CD4-positive, alpha-beta T cell (primary cell): ENCODE measurements around the gene MBNL3. TPM values are rescaled to one million over a fixed set of nuclear protein-coding genes. Genes with fewer than 3 reads are reported as not detected.

ENCODE experiments used
- ATAC-seq: fragments of 200-7000 bp; cut with Tn5 transposase; one replicate; pipeline ENCODE4 v1.10.0; 2022; ENCODE audit warnings: mild to moderate bottlenecking; ENCODE audit not compliant: poor library complexity
- CTCF ChIA-PET: fragments of 350-600 bp; sonication (Branson Sonifier 250); formaldehyde crosslinking; loops from one replicate; lab custom pipeline; 2021; ENCODE audit warnings: antibody characterized with exemption, inconsistent platforms; lab: Charles Lee
- POLR2A ChIA-PET: fragments of 350-600 bp; sonication (Branson Sonifier 250); formaldehyde crosslinking; loops from one replicate; lab custom pipeline; 2021; ENCODE audit warnings: antibody characterized with exemption, inconsistent platforms; lab: Charles Lee
- DNase-seq, 14 experiments: peaks; one replicate each; pipeline ENCODE4 v3.0.0-alpha.2; 2013 to 2020; ENCODE audit warnings: mixed read lengths in 2 of 14
- H3K27ac ChIP-seq, 2 donors: one replicate each; pipeline versions ENCODE4 v1.5.1 to v1.7.0; 2013; ENCODE audit warnings: low read length in 2 of 2, low read depth in 1 of 2, mild to moderate bottlenecking in 1 of 2
- H3K27me3 ChIP-seq, 2 experiments: 1 replicate in 1 of 2; 2 replicates in 1 of 2; pipeline versions ENCODE4 v1.6.1 to v1.7.0; 2013; ENCODE audit warnings: low read length in 2 of 2, control low read depth in 1 of 2, mild to moderate bottlenecking in 1 of 2, moderate library complexity in 1 of 2; ENCODE audit not compliant: insufficient read depth in 2 of 2, control insufficient read depth in 1 of 2
- H3K36me3 ChIP-seq: one replicate; pipeline ENCODE4 v1.6.1; 2013; ENCODE audit warnings: low read length, control low read depth; ENCODE audit not compliant: insufficient read depth
- H3K4me1 ChIP-seq: one replicate; pipeline ENCODE4 v1.6.1; 2013; ENCODE audit warnings: low read length, control low read depth; ENCODE audit not compliant: insufficient read depth
- H3K4me3 ChIP-seq: one replicate; pipeline ENCODE4 v1.5.1; 2013; ENCODE audit warnings: mild to moderate bottlenecking, low read length, moderate library complexity
- H3K9me3 ChIP-seq, 2 experiments: 1 replicate in 1 of 2; 2 replicates in 1 of 2; pipeline versions ENCODE4 v1.6.1 to v1.7.0; 2013; ENCODE audit warnings: low read length in 2 of 2, mild to moderate bottlenecking in 2 of 2, control low read depth in 1 of 2, moderate library complexity in 1 of 2; ENCODE audit not compliant: control insufficient read depth in 1 of 2, insufficient read depth in 1 of 2
- H3K27ac Mint-ChIP-seq: one replicate; pipeline ENCODE4 v1.8.0; 2020; ENCODE audit warnings: mixed read lengths
- H3K27me3 Mint-ChIP-seq: one replicate; pipeline ENCODE4 v1.8.0; 2021; ENCODE audit warnings: mixed read lengths
- H3K36me3 Mint-ChIP-seq: one replicate; pipeline ENCODE4 v1.8.0; 2021; ENCODE audit warnings: low read depth, mixed read lengths
- H3K4me1 Mint-ChIP-seq: one replicate; pipeline ENCODE4 v1.8.0; 2021; ENCODE audit warnings: low read depth, mixed read lengths
- H3K4me3 Mint-ChIP-seq: one replicate; pipeline ENCODE4 v1.8.0; 2020; ENCODE audit warnings: mild to moderate bottlenecking, mixed read lengths
- H3K9me3 Mint-ChIP-seq: one replicate; pipeline ENCODE4 v1.8.0; 2020; ENCODE audit warnings: mixed read lengths
- CTCF ChIP-seq: fragments of 200-600 bp; IDR thresholded peaks from one replicate; pipeline ENCODE4 v1.8.0; 2022; ENCODE audit warnings: antibody characterized with exemption, mild to moderate bottlenecking
- intact Hi-C, 2 experiments: fragments of 100-400 bp; cut with DNase I in 1 of 2; cut with micrococcal nuclease in 1 of 2; formaldehyde crosslinking; loops; one replicate each; pipeline versions ENCODE4 v1.15.1 to v1.9.0; 2023 to 2025; cut with DNase I, micrococcal nuclease
- total RNA-seq, 174 experiments: library from RNA in 2 of 174; stranded (reverse) in 2 of 174; gene quantifications; one replicate each; pipeline ENCODE4 v1.2.3 and lab custom pipeline; 2021 to 2026

MBNL3 gene
- total RNA-seq, 2 experiments from 2014 or later: 19.0 to 19.4 TPM

GRCh38 chrX:132401935-132402334, 86.9 kb downstream of the MBNL3 start:
- DNase-seq (no peak), ATAC-seq (no peak)
- H3K4me3 ChIP-seq: no peak overlapping the region
- H3K36me3 ChIP-seq: peaks cover 5% of the 10 kb centered on the region
- Mint-ChIP-seq H3K27me3 (no peaks in the 10 kb centered on the region), H3K4me3 (no peak overlapping the region), H3K27ac (no peak overlapping the region), H3K9me3 (no peaks in the 10 kb centered on the region), H3K4me1 (no peaks in the 10 kb centered on the region), H3K36me3 (peaks cover 19% of the 10 kb centered on the region)
- H3K4me1 ChIP-seq: no peaks in the 10 kb centered on the region
- H3K27ac ChIP-seq: no peak overlapping the region
- CTCF ChIA-PET: no interaction called here
- H3K27me3 ChIP-seq: no peaks in the 10 kb centered on the region
- intact Hi-C loops: no loop called here
- no peak for TF ChIP-seq CTCF
- H3K9me3 ChIP-seq: no peaks in the 10 kb centered on the region
- POLR2A ChIA-PET: no interaction called here

- no peak overlapping the region for H3K27ac Mint-ChIP-seq
- ChIA-PET POLR2A (no interaction called here), CTCF (no interaction called here)
- TF ChIP-seq CTCF: no peak
- no peaks in the 10 kb centered on the region for H3K27me3 ChIP-seq
- peaks cover 15% of the 10 kb centered on the region for H3K36me3 Mint-ChIP-seq
- no peaks in the 10 kb centered on the region for H3K4me1 ChIP-seq
- DNase-seq (no peak), ATAC-seq (no peak)
- H3K4me1 Mint-ChIP-seq: no peaks in the 10 kb centered on the region
- peaks cover 5% of the 10 kb centered on the region for H3K36me3 ChIP-seq
- H3K4me3 ChIP-seq: no peak overlapping the region
- H3K4me3 Mint-ChIP-seq: no peak overlapping the region
- intact Hi-C loops: no loop called here
- no peaks in the 10 kb centered on the region for H3K9me3 Mint-ChIP-seq
- no peak overlapping the region for H3K27ac ChIP-seq
- H3K9me3 ChIP-seq: no peaks in the 10 kb centered on the region
- no peaks in the 10 kb centered on the region for H3K27me3 Mint-ChIP-seq
Measured at GRCh38 chrX:132400706-132401105, 88.1 kb downstream of the MBNL3 start.

GRCh38 chrX:132395645-132396044, 93.2 kb downstream of the MBNL3 start:
- no peak overlapping the region for H3K27ac ChIP-seq
- CTCF ChIA-PET: no interaction called here
- POLR2A ChIA-PET: no interaction called here
- H3K4me1 Mint-ChIP-seq: no peaks in the 10 kb centered on the region
- H3K9me3 Mint-ChIP-seq: no peaks in the 10 kb centered on the region
- no peaks in the 10 kb centered on the region for H3K27me3 ChIP-seq
- peaks cover 13% of the 10 kb centered on the region for H3K36me3 Mint-ChIP-seq
- no peaks in the 10 kb centered on the region for H3K4me1 ChIP-seq
- no peaks in the 10 kb centered on the region for H3K27me3 Mint-ChIP-seq
- no peaks in the 10 kb centered on the region for H3K9me3 ChIP-seq
- no peak overlapping the region for H3K27ac Mint-ChIP-seq
- H3K4me3 ChIP-seq: no peak overlapping the region
- no peak for ATAC-seq
- no peak for DNase-seq
- H3K4me3 Mint-ChIP-seq: no peak overlapping the region
- intact Hi-C loops: no loop called here
- no peak for TF ChIP-seq CTCF
- peaks cover 5% of the 10 kb centered on the region for H3K36me3 ChIP-seq
